Measurements from ENCODE around the gene PTPRT.

The PTPRT gene

GRCh38 chr20:42979720-42980119, 210.0 kb downstream of the PTPRT start:
- no peaks in the 10 kb centered on the region for H3K4me1 ChIP-seq (ENCODE audit: control insufficient read depth, insufficient read depth, low read length)
- no peaks in the 10 kb centered on the region for H3K9me3 ChIP-seq (ENCODE audit: control insufficient read depth, low read length)
- no peaks in the 10 kb centered on the region for H3K27me3 ChIP-seq (ENCODE audit: control insufficient read depth, insufficient read depth, low read length)
- no peak overlapping the region for H3K4me3 ChIP-seq (ENCODE audit: low read length)
- no peaks in the 10 kb centered on the region for H3K36me3 ChIP-seq (ENCODE audit: control insufficient read depth, insufficient read depth, low read length)
- no peak overlapping the region for H3K9ac ChIP-seq (ENCODE audit: low read length)

- H3K4me1 ChIP-seq (ENCODE audit: control insufficient read depth, insufficient read depth, low read length): no peaks in the 10 kb centered on the region
- H3K27me3 ChIP-seq (ENCODE audit: control insufficient read depth, insufficient read depth, low read length): no peaks in the 10 kb centered on the region
- H3K4me3 ChIP-seq (ENCODE audit: low read length): no peak overlapping the region
- H3K9ac ChIP-seq (ENCODE audit: low read length): no peak overlapping the region
- no peaks in the 10 kb centered on the region for H3K36me3 ChIP-seq (ENCODE audit: control insufficient read depth, insufficient read depth, low read length)
- no peaks in the 10 kb centered on the region for H3K9me3 ChIP-seq (ENCODE audit: control insufficient read depth, low read length)
Measured at GRCh38 chr20:42978184-42978974, 211.3 kb downstream of the PTPRT start.

- Histone ChIP-seq H3K4me1 (ENCODE audit: control insufficient read depth, insufficient read depth, low read length) (no peaks in the 10 kb centered on the region), H3K36me3 (ENCODE audit: control insufficient read depth, insufficient read depth, low read length) (no peaks in the 10 kb centered on the region), H3K9ac (ENCODE audit: low read length) (no peak overlapping the region), H3K9me3 (ENCODE audit: control insufficient read depth, low read length) (no peaks in the 10 kb centered on the region), H3K27me3 (ENCODE audit: control insufficient read depth, insufficient read depth, low read length) (no peaks in the 10 kb centered on the region), H3K4me3 (ENCODE audit: low read length) (no peak overlapping the region)
Measured at GRCh38 chr20:42975974-42976373, 213.7 kb downstream of the PTPRT start.

GRCh38 chr20:42974347-42974746, 215.4 kb downstream of the PTPRT start:
- no peak overlapping the region for H3K4me3 ChIP-seq (ENCODE audit: low read length)

GRCh38 chr20:42972591-42972990, 217.1 kb downstream of the PTPRT start:
- Histone ChIP-seq H3K36me3 (ENCODE audit: control insufficient read depth, insufficient read depth, low read length) (no peaks in the 10 kb centered on the region), H3K9me3 (ENCODE audit: control insufficient read depth, low read length) (no peaks in the 10 kb centered on the region)

More at GRCh38 chr20:42974347-42974746, 215.4 kb downstream of the PTPRT start:
- Histone ChIP-seq H3K9me3 (ENCODE audit: control insufficient read depth, low read length) (no peaks in the 10 kb centered on the region), H3K4me1 (ENCODE audit: control insufficient read depth, insufficient read depth, low read length) (no peaks in the 10 kb centered on the region), H3K27me3 (ENCODE audit: control insufficient read depth, insufficient read depth, low read length) (no peaks in the 10 kb centered on the region), H3K9ac (ENCODE audit: low read length) (no peak overlapping the region), H3K36me3 (ENCODE audit: control insufficient read depth, insufficient read depth, low read length) (no peaks in the 10 kb centered on the region)

GRCh38 chr20:42968746-42969145, 221.0 kb downstream of the PTPRT start:
- Histone ChIP-seq H3K27me3 (ENCODE audit: control insufficient read depth, insufficient read depth, low read length) (no peaks in the 10 kb centered on the region), H3K4me1 (ENCODE audit: control insufficient read depth, insufficient read depth, low read length) (no peaks in the 10 kb centered on the region), H3K9me3 (ENCODE audit: control insufficient read depth, low read length) (no peaks in the 10 kb centered on the region), H3K36me3 (ENCODE audit: control insufficient read depth, insufficient read depth, low read length) (no peaks in the 10 kb centered on the region), H3K4me3 (ENCODE audit: low read length) (no peak overlapping the region), H3K9ac (ENCODE audit: low read length) (no peak overlapping the region)

More at GRCh38 chr20:42972591-42972990, 217.1 kb downstream of the PTPRT start:
- no peak overlapping the region for H3K9ac ChIP-seq (ENCODE audit: low read length)
- H3K4me3 ChIP-seq (ENCODE audit: low read length): no peak overlapping the region
- no peaks in the 10 kb centered on the region for H3K27me3 ChIP-seq (ENCODE audit: control insufficient read depth, insufficient read depth, low read length)
- no peaks in the 10 kb centered on the region for H3K4me1 ChIP-seq (ENCODE audit: control insufficient read depth, insufficient read depth, low read length)

GRCh38 chr20:42963796-42964195, 225.9 kb downstream of the PTPRT start:
- Histone ChIP-seq H3K27me3 (ENCODE audit: control insufficient read depth, insufficient read depth, low read length) (no peaks in the 10 kb centered on the region), H3K9ac (ENCODE audit: low read length) (no peak overlapping the region), H3K4me1 (ENCODE audit: control insufficient read depth, insufficient read depth, low read length) (no peaks in the 10 kb centered on the region), H3K9me3 (ENCODE audit: control insufficient read depth, low read length) (no peaks in the 10 kb centered on the region), H3K36me3 (ENCODE audit: control insufficient read depth, insufficient read depth, low read length) (no peaks in the 10 kb centered on the region), H3K4me3 (ENCODE audit: low read length) (no peak overlapping the region)

- Histone ChIP-seq H3K4me1 (ENCODE audit: control insufficient read depth, insufficient read depth, low read length) (peaks cover 2% of the 10 kb centered on the region), H3K4me3 (ENCODE audit: low read length) (no peak overlapping the region), H3K9ac (ENCODE audit: low read length) (no peak overlapping the region), H3K36me3 (ENCODE audit: control insufficient read depth, insufficient read depth, low read length) (no peaks in the 10 kb centered on the region), H3K9me3 (ENCODE audit: control insufficient read depth, low read length) (no peaks in the 10 kb centered on the region), H3K27me3 (ENCODE audit: control insufficient read depth, insufficient read depth, low read length) (no peaks in the 10 kb centered on the region)
Measured at GRCh38 chr20:42961771-42962170, 227.9 kb downstream of the PTPRT start.

GRCh38 chr20:42959996-42960395, 229.7 kb downstream of the PTPRT start:
- H3K4me3 ChIP-seq (ENCODE audit: low read length): no peak overlapping the region
- H3K27me3 ChIP-seq (ENCODE audit: control insufficient read depth, insufficient read depth, low read length): no peaks in the 10 kb centered on the region
- no peak overlapping the region for H3K9ac ChIP-seq (ENCODE audit: low read length)
- H3K36me3 ChIP-seq (ENCODE audit: control insufficient read depth, insufficient read depth, low read length): no peaks in the 10 kb centered on the region
- H3K4me1 ChIP-seq (ENCODE audit: control insufficient read depth, insufficient read depth, low read length): peaks cover 4% of the 10 kb centered on the region
- no peaks in the 10 kb centered on the region for H3K9me3 ChIP-seq (ENCODE audit: control insufficient read depth, low read length)

GRCh38 chr20:42958367-42959069, 231.2 kb downstream of the PTPRT start:
- no peaks in the 10 kb centered on the region for H3K9me3 ChIP-seq (ENCODE audit: control insufficient read depth, low read length)
- H3K4me1 ChIP-seq (ENCODE audit: control insufficient read depth, insufficient read depth, low read length): peaks cover 4% of the 10 kb centered on the region
- no peaks in the 10 kb centered on the region for H3K36me3 ChIP-seq (ENCODE audit: control insufficient read depth, insufficient read depth, low read length)
- no peak overlapping the region for H3K4me3 ChIP-seq (ENCODE audit: low read length)
- no peaks in the 10 kb centered on the region for H3K27me3 ChIP-seq (ENCODE audit: control insufficient read depth, insufficient read depth, low read length)
- no peak overlapping the region for H3K9ac ChIP-seq (ENCODE audit: low read length)

- Histone ChIP-seq H3K36me3 (ENCODE audit: control insufficient read depth, insufficient read depth, low read length) (no peaks in the 10 kb centered on the region), H3K4me3 (ENCODE audit: low read length) (no peak overlapping the region), H3K9me3 (ENCODE audit: control insufficient read depth, low read length) (no peaks in the 10 kb centered on the region), H3K27me3 (ENCODE audit: control insufficient read depth, insufficient read depth, low read length) (no peaks in the 10 kb centered on the region), H3K9ac (ENCODE audit: low read length) (no peak overlapping the region), H3K4me1 (ENCODE audit: control insufficient read depth, insufficient read depth, low read length) (peaks cover 4% of the 10 kb centered on the region)
Measured at GRCh38 chr20:42957704-42958095, 232.0 kb downstream of the PTPRT start.

GRCh38 chr20:42957018-42957703, 232.5 kb downstream of the PTPRT start:
- H3K9ac ChIP-seq (ENCODE audit: low read length): no peak overlapping the region
- H3K36me3 ChIP-seq (ENCODE audit: control insufficient read depth, insufficient read depth, low read length): no peaks in the 10 kb centered on the region
- H3K4me1 ChIP-seq (ENCODE audit: control insufficient read depth, insufficient read depth, low read length): peaks cover 4% of the 10 kb centered on the region
- no peak overlapping the region for H3K4me3 ChIP-seq (ENCODE audit: low read length)
- no peaks in the 10 kb centered on the region for H3K27me3 ChIP-seq (ENCODE audit: control insufficient read depth, insufficient read depth, low read length)
- no peaks in the 10 kb centered on the region for H3K9me3 ChIP-seq (ENCODE audit: control insufficient read depth, low read length)
